ENCODE data around the gene PITPNM3.

DNA sequence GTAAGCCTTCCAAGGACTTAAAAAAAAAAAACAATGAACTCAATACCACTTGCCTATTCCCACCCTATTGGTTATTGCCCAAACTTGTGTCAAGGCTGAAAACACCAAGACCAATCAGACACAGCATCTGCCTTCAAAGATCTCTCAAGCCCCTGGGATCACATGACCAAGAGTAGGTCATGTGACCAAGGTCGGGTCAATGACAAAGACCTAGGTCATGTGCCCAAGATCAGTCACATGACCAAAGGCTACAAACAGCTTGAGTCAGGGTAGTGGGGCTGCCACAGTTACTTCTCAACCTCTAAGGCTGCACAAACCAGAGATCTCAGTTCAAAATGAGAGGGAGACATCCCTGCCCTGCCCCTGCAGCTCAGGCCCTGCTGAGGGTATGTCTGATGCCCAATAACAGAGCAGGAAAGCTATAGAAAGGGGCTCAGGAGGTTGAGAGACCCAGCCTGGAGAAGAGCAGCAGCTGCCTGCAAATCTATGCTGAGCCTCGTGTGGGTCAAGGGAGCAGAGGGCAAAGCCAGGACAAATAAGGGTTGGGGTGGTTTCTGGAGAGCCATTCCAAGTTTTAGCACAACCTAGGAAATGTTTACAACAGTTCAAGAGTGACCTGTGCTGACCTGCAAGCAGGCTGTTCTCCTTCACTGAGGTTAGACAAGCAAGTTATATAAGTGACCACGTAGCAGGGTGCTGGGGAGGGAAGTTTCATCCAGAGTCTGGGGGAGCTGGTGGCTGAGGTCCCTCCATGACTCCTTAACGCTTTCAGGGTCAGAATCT is 63.3 kb downstream of the PITPNM3 start:
- no peak for TF ChIP-seq CTCF (conservative IDR thresholded peaks at IDR 0.05; ENCODE audit: low read depth, low read length)
- TF ChIP-seq EZH2 (IDR thresholded peaks at IDR 0.05; ENCODE audit: borderline replicate concordance, low read depth, low read length, poor library complexity, severe bottlenecking) = no peak

Measured in A673 (cell line).